Vagina (tissue), 2 donors: ENCODE results near the gene EGFR.

Experiments
- CTCF ChIP-seq, 3 experiments: fragments of 450-650 bp in 2 of 3; fragments of 200-600 bp in 1 of 3; sonication (generic) in 1 of 3; IDR thresholded peaks; one replicate each; pipeline ENCODE4 v1.5.1; 2017 to 2019; ENCODE audit warnings: antibody characterized with exemption in 3 of 3, mild to moderate bottlenecking in 2 of 3, moderate library complexity in 2 of 3
- POLR2A ChIP-seq, 2 donors: fragments of 450-650 bp; IDR thresholded peaks; one replicate each; pipeline ENCODE4 v1.6.1; 2017; ENCODE audit warnings: antibody characterized with exemption in 2 of 2, mild to moderate bottlenecking in 2 of 2, moderate library complexity in 2 of 2

- no peak for TF ChIP-seq CTCF (IDR thresholded peaks at IDR 0.05)
- TF ChIP-seq POLR2A (IDR thresholded peaks at IDR 0.05) = no peak
These were observed 214.2 kb downstream of the EGFR start for GRCh38 chr7:55233001-55233400.
